ENCODE results near the gene CCNY. TPM values are rescaled to one million over a fixed set of nuclear protein-coding genes. Genes with fewer than 3 reads are reported as not detected.

CCNY gene
- total and polyA plus RNA-seq, 3 experiments from 2014 or later = 15.1 to 65.2 (median 58.4) TPM

- Histone ChIP-seq H3K4me1 (ENCODE audit: insufficient read depth, low read length) (peaks cover 41% of the 10 kb centered on the region), H3K9me3 (ENCODE audit: low read length) (peaks cover 7% of the 10 kb centered on the region), H3K27ac (ENCODE audit: low read depth, low read length) (peak overlapping the region; percentile 57), H3K4me3 (ENCODE audit: low read length) (no peak overlapping the region), H3K27me3 (ENCODE audit: insufficient read depth, low read length, poor library complexity, severe bottlenecking) (no peaks in the 10 kb centered on the region), H3K36me3 (ENCODE audit: insufficient read depth, low read length) (no peaks in the 10 kb centered on the region)
- CTCF ChIA-PET = interaction anchor here (0.6 kb wide), 1 partner anchor 22 kb away, joined by 3 read pairs; no protein-coding TSS in a partner anchor
- Mint-ChIP-seq H3K27ac (no peak overlapping the region), H3K4me1 (peaks cover 51 to 86% (median 81%) of the 10 kb centered on the region in 3 donors), H3K36me3 (peaks cover 16 to 36% (median 16%) of the 10 kb centered on the region in 3 donors), H3K27me3 (peaks cover 0 to 2% of the 10 kb centered on the region in 2 donors), H3K9me3 (peaks cover 6 to 34% (median 25%) of the 10 kb centered on the region in 5 donors), H3K4me3 (peak overlapping the region in 3 of 7 donors; percentile 3 to 50 (median 4))
- no peak for DNase-seq
- POLR2A ChIA-PET = no interaction called here
Measured at GRCh38 chr10:35391153-35391953, 55.0 kb downstream of the CCNY start.

GRCh38 chr10:35391954-35392262 is 55.6 kb downstream of the CCNY start:
- Histone ChIP-seq H3K36me3 (ENCODE audit: insufficient read depth, low read length) (no peaks in the 10 kb centered on the region), H3K27ac (ENCODE audit: low read depth, low read length) (peak overlapping the region; percentile 57), H3K9me3 (ENCODE audit: low read length) (peaks cover 7% of the 10 kb centered on the region), H3K4me3 (ENCODE audit: low read length) (no peak overlapping the region), H3K27me3 (ENCODE audit: insufficient read depth, low read length, poor library complexity, severe bottlenecking) (no peaks in the 10 kb centered on the region), H3K4me1 (ENCODE audit: insufficient read depth, low read length) (peaks cover 44% of the 10 kb centered on the region)
- peaks cover 6 to 34% (median 25%) of the 10 kb centered on the region in 5 donors for H3K9me3 Mint-ChIP-seq
- no peak overlapping the region for H3K27ac Mint-ChIP-seq
- H3K4me1 Mint-ChIP-seq = peaks cover 52 to 86% (median 81%) of the 10 kb centered on the region in 3 donors
- peak overlapping the region in 3 of 7 donors; percentile 3 to 50 (median 4) for H3K4me3 Mint-ChIP-seq
- CTCF ChIA-PET = interaction anchor here (1.0 kb wide), 1 partner anchor 12 kb away, joined by 3 read pairs; no protein-coding TSS in a partner anchor
- peaks cover 16 to 36% (median 16%) of the 10 kb centered on the region in 3 donors for H3K36me3 Mint-ChIP-seq
- H3K27me3 Mint-ChIP-seq = peaks cover 0 to 2% of the 10 kb centered on the region in 2 donors
- no peak for DNase-seq
- POLR2A ChIA-PET = no interaction called here

- POLR2A ChIA-PET = no interaction called here
- no peak for DNase-seq
- peak overlapping the region in 3 of 8 donors; percentile 1 to 59 (median 32) for H3K27ac Mint-ChIP-seq
Measured at GRCh38 chr10:35392482-35393228, 56.3 kb downstream of the CCNY start.

GRCh38 chr10:35394411-35394851 is 58.1 kb downstream of the CCNY start:
- Mint-ChIP-seq H3K4me1 (peaks cover 59 to 91% (median 87%) of the 10 kb centered on the region in 3 donors), H3K4me3 (no peak overlapping the region), H3K36me3 (peaks cover 9 to 21% (median 12%) of the 10 kb centered on the region in 3 donors), H3K27me3 (peaks cover 0 to 2% of the 10 kb centered on the region in 2 donors), H3K9me3 (peaks cover 6 to 24% (median 18%) of the 10 kb centered on the region in 5 donors), H3K27ac (peak overlapping the region in 1 of 8 donors; percentile 81)
- POLR2A ChIA-PET = no interaction called here
- Histone ChIP-seq H3K9me3 (ENCODE audit: low read length) (peaks cover 7% of the 10 kb centered on the region), H3K36me3 (ENCODE audit: insufficient read depth, low read length) (no peaks in the 10 kb centered on the region), H3K4me3 (ENCODE audit: low read length) (no peak overlapping the region), H3K27me3 (ENCODE audit: insufficient read depth, low read length, poor library complexity, severe bottlenecking) (no peaks in the 10 kb centered on the region), H3K4me1 (ENCODE audit: insufficient read depth, low read length) (peaks cover 38% of the 10 kb centered on the region), H3K27ac (ENCODE audit: low read depth, low read length) (no peak overlapping the region)
- CTCF ChIA-PET = no interaction called here
- no peak for DNase-seq

More at GRCh38 chr10:35392482-35393228, 56.3 kb downstream of the CCNY start:
- Mint-ChIP-seq H3K36me3 (peaks cover 14 to 30% (median 16%) of the 10 kb centered on the region in 3 donors), H3K4me1 (peaks cover 51 to 86% (median 81%) of the 10 kb centered on the region in 3 donors), H3K9me3 (peaks cover 6 to 34% (median 25%) of the 10 kb centered on the region in 5 donors), H3K27me3 (peaks cover 0 to 2% of the 10 kb centered on the region in 2 donors), H3K4me3 (peak overlapping the region in 3 of 7 donors; percentile 4 to 57 (median 13))
- H3K27ac ChIP-seq (ENCODE audit: low read depth, low read length) = peak overlapping the region; percentile 57
- peaks cover 41% of the 10 kb centered on the region for H3K4me1 ChIP-seq (ENCODE audit: insufficient read depth, low read length)
- peaks cover 7% of the 10 kb centered on the region for H3K9me3 ChIP-seq (ENCODE audit: low read length)
- no peak overlapping the region for H3K4me3 ChIP-seq (ENCODE audit: low read length)
- H3K27me3 ChIP-seq (ENCODE audit: insufficient read depth, low read length, poor library complexity, severe bottlenecking) = no peaks in the 10 kb centered on the region
- CTCF ChIA-PET = interaction anchor here (1.0 kb wide), 1 partner anchor 13 kb away, joined by 3 read pairs; no protein-coding TSS in a partner anchor
- no peaks in the 10 kb centered on the region for H3K36me3 ChIP-seq (ENCODE audit: insufficient read depth, low read length)

GRCh38 chr10:35394934-35395333 is 58.6 kb downstream of the CCNY start:
- H3K27ac Mint-ChIP-seq = no peak overlapping the region
- H3K9me3 Mint-ChIP-seq = peaks cover 2 to 19% (median 13%) of the 10 kb centered on the region in 5 donors
- H3K27ac ChIP-seq (ENCODE audit: low read depth, low read length) = no peak overlapping the region
- POLR2A ChIA-PET = no interaction called here
- H3K4me1 Mint-ChIP-seq = peaks cover 64 to 93% (median 88%) of the 10 kb centered on the region in 3 donors
- no peaks in the 10 kb centered on the region for H3K36me3 ChIP-seq (ENCODE audit: insufficient read depth, low read length)
- H3K27me3 Mint-ChIP-seq = peaks cover 0 to 2% of the 10 kb centered on the region in 2 donors
- no peak overlapping the region for H3K4me3 ChIP-seq (ENCODE audit: low read length)
- H3K36me3 Mint-ChIP-seq = peaks cover 7 to 17% (median 8%) of the 10 kb centered on the region in 3 donors
- H3K9me3 ChIP-seq (ENCODE audit: low read length) = peaks cover 7% of the 10 kb centered on the region
- no peak for DNase-seq
- H3K27me3 ChIP-seq (ENCODE audit: insufficient read depth, low read length, poor library complexity, severe bottlenecking) = no peaks in the 10 kb centered on the region
- peaks cover 38% of the 10 kb centered on the region for H3K4me1 ChIP-seq (ENCODE audit: insufficient read depth, low read length)
- H3K4me3 Mint-ChIP-seq = no peak overlapping the region
- CTCF ChIA-PET = interaction anchor here (1.1 kb wide), 1 partner anchor 23 kb away, joined by 3 read pairs; no protein-coding TSS in a partner anchor

GRCh38 chr10:35396560-35397434 is 60.5 kb downstream of the CCNY start:
- peaks cover 59 to 82% (median 80%) of the 10 kb centered on the region in 3 donors for H3K4me1 Mint-ChIP-seq
- H3K4me1 ChIP-seq (ENCODE audit: insufficient read depth, low read length) = peaks cover 38% of the 10 kb centered on the region
- no peak overlapping the region for H3K4me3 ChIP-seq (ENCODE audit: low read length)
- peak overlapping the region; percentile 25 for H3K27ac ChIP-seq (ENCODE audit: low read depth, low read length)
- no peaks in the 10 kb centered on the region for H3K9me3 ChIP-seq (ENCODE audit: low read length)
- H3K27me3 Mint-ChIP-seq = peaks cover 0 to 2% of the 10 kb centered on the region in 2 donors
- CTCF ChIA-PET = no interaction called here
- H3K27me3 ChIP-seq (ENCODE audit: insufficient read depth, low read length, poor library complexity, severe bottlenecking) = no peaks in the 10 kb centered on the region
- peaks cover 0 to 4% (median 1%) of the 10 kb centered on the region in 3 donors for H3K36me3 Mint-ChIP-seq
- H3K27ac Mint-ChIP-seq = peak overlapping the region in 4 of 8 donors; percentile 5 to 66 (median 29)
- H3K36me3 ChIP-seq (ENCODE audit: insufficient read depth, low read length) = no peaks in the 10 kb centered on the region
- DNase-seq = no peak
- POLR2A ChIA-PET = no interaction called here
- peak overlapping the region in 2 of 7 donors; percentile 4 to 12 for H3K4me3 Mint-ChIP-seq
- H3K9me3 Mint-ChIP-seq = peaks cover 0 to 3% (median under 1%) of the 10 kb centered on the region in 5 donors

- Histone ChIP-seq H3K4me1 (ENCODE audit: insufficient read depth, low read length) (peaks cover 32% of the 10 kb centered on the region), H3K27me3 (ENCODE audit: insufficient read depth, low read length, poor library complexity, severe bottlenecking) (no peaks in the 10 kb centered on the region), H3K36me3 (ENCODE audit: insufficient read depth, low read length) (no peaks in the 10 kb centered on the region), H3K9me3 (ENCODE audit: low read length) (no peaks in the 10 kb centered on the region), H3K4me3 (ENCODE audit: low read length) (no peak overlapping the region), H3K27ac (ENCODE audit: low read depth, low read length) (peak overlapping the region; percentile 34)
- DNase-seq = no peak
- H3K4me1 Mint-ChIP-seq = peaks cover 47 to 70% (median 68%) of the 10 kb centered on the region in 3 donors
- H3K36me3 Mint-ChIP-seq = peaks cover 0 to 4% (median 0%) of the 10 kb centered on the region in 3 donors
- no peaks in the 10 kb centered on the region for H3K9me3 Mint-ChIP-seq
- no peak overlapping the region for H3K4me3 Mint-ChIP-seq
- no peaks in the 10 kb centered on the region for H3K27me3 Mint-ChIP-seq
- ChIA-PET POLR2A (interaction anchor here (1.0 kb wide), 1 partner anchor 63 kb away, joined by 3 read pairs; no protein-coding TSS in a partner anchor), CTCF (no interaction called here)
- H3K27ac Mint-ChIP-seq = peak overlapping the region in 2 of 8 donors; percentile 35 to 70
Measured at GRCh38 chr10:35397953-35398352, 61.6 kb downstream of the CCNY start.

Data from CD8-positive, alpha-beta memory T cell (primary cell).